NCI-H524 treated with DMSO at 0.1 percent for 48 hours (cell line): Measurements from ENCODE around the gene PGRMC1.
A peak's percentile ranks its signal among the peaks of the same experiment; 100 is the strongest.
"Not testable (repeated sequence)": the region's sequence is repeated elsewhere in the genome, so short reads cannot be mapped to it uniquely, and the experiment has no call there.

Experiments
- DNase-seq: peaks from one replicate; lab custom pipeline; 2025; lab: John Stamatoyannopoulos, UW

The PGRMC1 gene

GRCh38 chrX:119235051-119235511 is 1.0 kb upstream of the PGRMC1 start:
- no peak for DNase-seq

GRCh38 chrX:119236623-119237561 is 807 bp downstream of the PGRMC1 start:
- no peak for DNase-seq

- no peak for DNase-seq
Observed at GRCh38 chrX:119237562-119237942, 1.5 kb downstream of the PGRMC1 start.

- DNase-seq = no peak
Observed at GRCh38 chrX:119238557-119238956, 2.5 kb downstream of the PGRMC1 start.

DNA sequence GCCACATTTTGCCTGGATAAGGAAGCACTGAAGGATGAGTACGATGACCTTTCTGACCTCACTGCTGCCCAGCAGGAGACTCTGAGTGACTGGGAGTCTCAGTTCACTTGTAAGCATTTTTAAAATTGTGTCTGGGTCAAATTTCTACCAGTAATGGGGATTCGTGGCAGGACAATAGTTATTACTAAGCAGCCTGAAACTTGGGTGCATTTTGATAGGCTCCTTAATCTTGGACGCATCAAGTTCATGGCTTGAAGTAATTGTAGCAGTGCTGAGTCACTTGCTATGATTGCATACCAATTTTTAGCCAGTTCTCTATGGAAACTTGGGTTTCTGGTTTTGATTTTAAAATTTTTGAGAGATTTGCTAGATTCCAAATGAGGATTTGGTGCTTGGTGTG is 4.3 kb downstream of the PGRMC1 start:
- no peak for DNase-seq

DNA sequence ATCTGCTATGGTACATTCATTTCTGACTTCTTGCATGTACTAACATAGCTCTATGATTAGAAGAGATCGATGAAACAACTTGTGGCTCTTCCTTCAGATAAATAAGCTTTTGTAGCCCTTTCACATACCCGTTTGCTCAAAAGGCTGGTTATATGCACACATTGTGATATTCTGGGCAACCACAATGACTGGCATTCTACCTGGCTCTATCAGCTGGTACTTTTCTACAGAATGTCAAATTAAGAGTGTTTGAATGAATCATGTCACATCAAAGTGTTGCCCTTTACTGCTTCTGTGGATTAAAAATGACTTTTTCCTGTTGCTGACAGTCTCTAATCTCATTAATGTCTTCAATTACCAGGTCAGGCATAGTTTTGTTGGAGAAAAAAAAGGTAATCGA is 11.6 kb downstream of the PGRMC1 start:
- DNase-seq = no peak

GRCh38 chrX:119249891-119250290 is 13.8 kb downstream of the PGRMC1 start:
- no peak for DNase-seq

GRCh38 chrX:119251386-119251785 is 15.3 kb downstream of the PGRMC1 start:
- no peak for DNase-seq

DNA sequence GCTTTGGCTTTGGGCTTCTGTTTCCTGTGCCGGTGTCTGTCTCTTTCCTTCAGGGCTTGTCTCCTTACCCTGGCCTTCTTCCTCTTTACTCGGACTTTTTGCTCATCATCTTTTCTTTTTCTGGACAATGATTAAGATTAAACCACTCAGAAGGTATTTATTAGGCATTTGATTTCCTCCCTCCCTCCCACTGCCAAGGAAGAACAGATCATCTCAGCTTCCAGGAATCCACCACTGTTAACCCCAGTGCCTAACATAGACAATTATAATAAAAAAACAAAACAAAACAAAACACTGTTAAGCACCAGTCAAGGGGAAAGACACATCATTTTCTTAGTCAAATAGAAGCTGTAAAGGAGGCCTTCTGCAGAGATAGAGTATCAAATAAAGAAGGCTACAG is 16.6 kb downstream of the PGRMC1 start:
- DNase-seq = no peak

DNA sequence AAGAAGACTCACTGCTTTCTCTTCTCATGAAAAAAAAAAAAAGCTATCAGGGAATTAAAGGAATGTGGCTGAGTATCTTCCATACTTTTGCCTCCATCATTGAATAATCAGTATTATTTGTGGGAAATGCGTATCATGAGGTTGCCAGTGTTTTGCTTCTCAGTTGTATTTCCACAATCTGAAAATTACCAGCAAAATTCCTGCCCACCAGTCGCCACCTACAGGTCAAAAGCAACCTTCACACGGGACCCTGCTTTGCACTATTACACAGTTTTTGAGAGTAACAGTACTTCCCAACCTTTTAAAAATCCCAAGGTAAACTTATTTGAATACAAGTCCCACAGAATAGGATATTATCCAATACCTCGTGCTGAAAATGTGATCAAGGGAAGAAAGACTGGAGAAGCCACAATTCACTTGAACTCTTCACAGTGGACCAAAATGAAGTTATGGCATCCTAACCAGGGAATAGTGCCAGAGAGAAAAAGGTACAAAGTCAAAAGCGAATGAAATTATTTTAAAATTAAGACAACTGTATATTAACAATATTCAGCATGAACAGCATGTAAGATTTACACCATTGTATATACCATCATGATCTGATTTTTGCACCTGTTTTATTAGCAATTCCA is 30.4 kb downstream of the PGRMC1 start:
- DNase-seq = no peak

DNA sequence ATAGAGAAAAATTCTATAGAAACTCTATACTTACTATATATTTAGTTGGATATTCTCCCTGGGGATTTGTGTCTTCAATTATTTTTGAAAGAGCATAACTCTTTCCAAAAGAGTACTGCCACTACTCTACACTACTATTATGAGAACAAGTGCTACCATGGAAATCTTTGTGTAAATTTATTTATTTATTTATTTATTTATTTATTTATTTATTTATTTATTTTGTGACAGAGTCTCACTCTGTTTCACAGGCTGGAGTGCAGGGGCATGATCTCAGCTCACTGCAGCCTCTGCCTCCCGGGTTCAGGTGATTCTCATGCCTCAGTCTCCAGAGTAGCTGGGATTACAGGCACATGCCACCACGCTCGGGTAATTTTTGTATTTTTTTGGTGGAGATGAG is 31.0 kb downstream of the PGRMC1 start:
- not testable (repeated sequence) for DNase-seq

GRCh38 chrX:119272882-119273419 is 36.9 kb downstream of the PGRMC1 start:
- no peak for DNase-seq

GRCh38 chrX:119273420-119274192 is 37.5 kb downstream of the PGRMC1 start:
- peak; percentile 19 for DNase-seq

DNA sequence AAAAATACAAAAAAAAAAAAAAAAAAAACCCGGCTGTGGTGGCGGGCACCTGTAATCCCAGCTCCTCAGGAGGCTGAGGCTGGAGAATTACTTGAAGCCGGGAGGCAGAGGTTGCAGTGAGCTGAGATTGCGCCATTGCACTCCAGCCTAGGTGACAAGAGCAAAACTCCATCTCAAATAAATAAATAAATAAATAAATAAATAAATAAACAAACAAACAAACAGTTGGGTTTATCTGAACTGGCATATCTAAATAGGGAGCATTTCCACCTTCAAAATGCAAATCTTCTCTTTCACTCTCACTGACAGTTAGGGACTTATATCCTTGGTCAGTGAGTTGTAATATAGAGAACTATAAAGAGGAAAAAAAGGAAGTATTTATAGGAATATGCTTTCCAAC is 46.3 kb downstream of the PGRMC1 start:
- not testable (repeated sequence) for DNase-seq

DNA sequence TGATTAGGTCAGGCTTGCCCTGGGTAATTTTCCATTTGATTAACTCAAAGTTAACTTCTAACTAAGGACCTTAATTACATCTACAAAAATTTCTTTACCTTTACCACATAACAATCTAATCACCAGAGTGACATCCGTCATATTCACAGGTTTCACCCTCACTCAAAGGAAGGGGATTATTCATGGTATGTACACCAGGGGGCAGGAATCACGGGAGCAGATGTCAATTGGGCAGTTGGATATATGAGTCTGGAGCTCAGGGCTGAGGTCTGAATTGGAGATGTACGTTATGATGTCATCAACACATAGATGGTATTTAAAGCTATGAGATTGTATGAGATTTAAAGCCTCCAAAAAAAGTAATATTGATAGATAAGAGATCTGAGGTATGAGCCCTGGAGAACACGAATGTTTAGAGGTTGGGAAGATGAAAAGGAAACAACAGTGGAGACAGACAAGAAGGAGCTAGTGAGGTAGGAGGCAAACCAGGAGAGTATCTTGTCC is 52.9 kb downstream of the PGRMC1 start:
- DNase-seq = no peak

GRCh38 chrX:119290476-119290875 is 54.4 kb downstream of the PGRMC1 start:
- DNase-seq = no peak

- not testable (repeated sequence) for DNase-seq
Observed at GRCh38 chrX:119291246-119291645, 55.2 kb downstream of the PGRMC1 start.

DNA sequence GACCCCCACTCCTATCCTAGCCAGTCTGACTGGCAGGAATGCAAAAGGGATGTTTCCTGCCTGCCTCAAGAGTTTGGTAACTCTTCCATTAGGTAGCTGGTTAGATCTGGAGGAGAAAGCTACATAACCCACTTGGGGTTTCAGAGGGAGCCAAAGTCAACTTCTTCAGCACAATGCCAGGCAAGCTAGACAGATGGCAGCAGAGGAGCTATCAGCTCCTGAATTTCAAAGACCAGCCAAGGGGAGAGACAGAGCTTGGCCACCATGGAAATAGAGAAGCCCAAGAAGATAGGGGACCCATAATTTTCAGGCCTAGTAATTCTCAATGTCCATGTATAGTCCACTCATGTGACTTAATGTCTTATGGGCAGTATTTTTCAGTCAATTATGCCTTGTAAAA is 56.4 kb downstream of the PGRMC1 start:
- no peak for DNase-seq
